Gastroesophageal sphincter (tissue), 4 donors: ENCODE results near the gene BOK. TPM values are rescaled to one million over a fixed set of nuclear protein-coding genes. Genes with fewer than 3 reads are reported as not detected.

ENCODE experiments used
- ATAC-seq: fragments of 150-250 bp; one replicate; pipeline ENCODE4 v1.9.1; 2016; ENCODE audit warnings: mild to moderate bottlenecking, moderate library complexity
- H3K27ac ChIP-seq, 4 donors: fragments of 200-600 bp; sonication (generic) in 3 of 4; 1 replicate in 3 of 4; 2 replicates in 1 of 4; pipeline ENCODE4 v1.5.1; 2016 to 2019
- H3K27me3 ChIP-seq: fragments of 200-600 bp; sonication (generic); one replicate; pipeline ENCODE4 v1.5.1; 2019
- H3K36me3 ChIP-seq, 2 donors: fragments of 200-600 bp; sonication (generic); one replicate each; pipeline ENCODE4 v1.5.1; 2019; ENCODE audit warnings: control low read depth in 1 of 2
- H3K4me1 ChIP-seq, 3 donors: fragments of 200-600 bp; sonication (generic); 1 replicate in 2 of 3; 2 replicates in 1 of 3; pipeline ENCODE4 v1.5.1; 2016 to 2019; ENCODE audit warnings: control low read depth in 2 of 3
- H3K4me3 ChIP-seq, 2 donors: fragments of 200-600 bp; sonication (generic); one replicate each; pipeline ENCODE4 v1.5.1; 2019; ENCODE audit warnings: mild to moderate bottlenecking in 1 of 2, moderate library complexity in 1 of 2
- H3K9me3 ChIP-seq, 3 donors: fragments of 200-600 bp; sonication (generic); one replicate each; pipeline ENCODE4 v1.5.1; 2017 to 2019; ENCODE audit warnings: control low read depth in 2 of 3
- CTCF ChIP-seq, 4 experiments: fragments of 200-600 bp in 2 of 4; fragments of 450-650 bp in 2 of 4; sonication (generic) in 1 of 4; IDR thresholded peaks; one replicate each; pipeline ENCODE4 v1.5.1; 2017 to 2019; ENCODE audit warnings: antibody characterized with exemption in 4 of 4, mild to moderate bottlenecking in 2 of 4, moderate library complexity in 2 of 4
- EP300 ChIP-seq: sonication (generic); formaldehyde crosslinking; IDR thresholded peaks from one replicate; pipeline ENCODE4 v1.6.1; 2017; ENCODE audit warnings: antibody characterized with exemption, mild to moderate bottlenecking
- POLR2A ChIP-seq, 2 donors: fragments of 450-650 bp; IDR thresholded peaks; one replicate each; pipeline ENCODE4 v1.6.1; 2017; ENCODE audit warnings: antibody characterized with exemption in 2 of 2, mild to moderate bottlenecking in 2 of 2, moderate library complexity in 1 of 2
- POLR2AphosphoS5 ChIP-seq: sonication (generic); formaldehyde crosslinking; IDR thresholded peaks from one replicate; pipeline ENCODE4 v1.6.1; 2017; ENCODE audit warnings: antibody characterized with exemption
- WGBS, 2 donors: methylation state at CpG; one replicate each; pipeline ENCODE4 v1.1.5; 2018; ENCODE audit warnings: low coverage in 1 of 2; 5-methylcytosine and 5-hydroxymethylcytosine counted together
- small RNA-seq, 4 donors: library from RNA; depleted of rRNA; stranded (forward); fragments of <200 nt; gene quantifications; one replicate each; pipeline ENCODE3, GENCODE V24; 2016
- total RNA-seq, 4 donors: library from RNA; depleted of rRNA; stranded (reverse); fragments of >200 nt; gene quantifications; one replicate each; pipeline ENCODE4 v1.1.0, GENCODE V29; 2016

The BOK gene
- total RNA-seq, 4 donors from 2014 or later = 46.0 to 128 (median 66.3) TPM

GRCh38 chr2:241619597-241620418, 61.3 kb downstream of the BOK start:
- TF ChIP-seq POLR2AphosphoS5 = no peak
- no peak for TF ChIP-seq CTCF (IDR thresholded peaks at IDR 0.05)
- no peak for TF ChIP-seq EP300
- no peak for TF ChIP-seq POLR2A (IDR thresholded peaks at IDR 0.05)
- Histone ChIP-seq H3K36me3 (peaks cover 0 to 7% of the 10 kb centered on the region in 2 donors), H3K27me3 (no peaks in the 10 kb centered on the region), H3K4me1 (peaks cover 0 to 20% (median 4%) of the 10 kb centered on the region in 3 donors), H3K9me3 (no peaks in the 10 kb centered on the region), H3K27ac (no peak overlapping the region), H3K4me3 (no peak overlapping the region)
- ATAC-seq = no peak
- 78 to 94% methylated on average over 6 to 19 of the region's 20 CpGs for WGBS, 2 donors

GRCh38 chr2:241620419-241620769, 61.8 kb downstream of the BOK start:
- 100% methylated on average over 6 of the region's 6 CpGs for WGBS, 2 donors
- Histone ChIP-seq H3K27me3 (no peaks in the 10 kb centered on the region), H3K4me3 (no peak overlapping the region), H3K4me1 (peaks cover 0 to 20% (median 4%) of the 10 kb centered on the region in 3 donors), H3K27ac (no peak overlapping the region), H3K36me3 (peaks cover 0 to 7% of the 10 kb centered on the region in 2 donors), H3K9me3 (no peaks in the 10 kb centered on the region)
- ATAC-seq = no peak
- TF ChIP-seq POLR2AphosphoS5 (no peak), CTCF (IDR thresholded peaks at IDR 0.05) (no peak), POLR2A (IDR thresholded peaks at IDR 0.05) (no peak)

Small RNAs within 50 kb of the gene (small RNA-seq; reads per million reads assigned to genes)
- gene RNA5SP122 = 0 to 0.13 (median 0.06) reads per million in 4 donors

Other genes with a start within 250 kb of the BOK start
- gene HDLBP, start 243.1 kb upstream of the BOK start, total RNA-seq = 100 to 1,000 TPM; 279 to 367 (median 295) TPM
- gene SEPTIN2, start 242.8 kb upstream of the BOK start, total RNA-seq = 100 to 1,000 TPM; 317 to 360 (median 330) TPM
- 10 to 100 TPM; 27.6 to 44.0 (median 35.9) TPM for gene FARP2, start 202.5 kb upstream of the BOK start, total RNA-seq
- 100 to 1,000 TPM; 125 to 234 (median 174) TPM for gene STK25, start 50.2 kb upstream of the BOK start, total RNA-seq
- gene THAP4, start 78.4 kb downstream of the BOK start, total RNA-seq = 10 to 100 TPM; 36.0 to 68.4 (median 43.0) TPM
- 10 to 100 TPM; 44.2 to 72.1 (median 66.0) TPM for gene ATG4B, start 78.9 kb downstream of the BOK start, total RNA-seq
- gene DTYMK, start 128.1 kb downstream of the BOK start, total RNA-seq = 10 to 100 TPM in 2 of 4 donors, 1 to 10 TPM in 2; 7.7 to 18.7 (median 11.0) TPM
- gene ING5, start 143.3 kb downstream of the BOK start, total RNA-seq = 10 to 100 TPM; 18.0 to 46.7 (median 35.5) TPM
- 10 to 100 TPM; 12.5 to 21.8 (median 13.3) TPM for gene D2HGDH, start 175.9 kb downstream of the BOK start, total RNA-seq
- under 1 TPM in 1 of 4 donors, not detected in 3; 0.40 TPM for gene GAL3ST2, start 218.1 kb downstream of the BOK start, total RNA-seq